ENCODE results near the gene HAUS3.

- TF ChIP-seq, protein P1, sequence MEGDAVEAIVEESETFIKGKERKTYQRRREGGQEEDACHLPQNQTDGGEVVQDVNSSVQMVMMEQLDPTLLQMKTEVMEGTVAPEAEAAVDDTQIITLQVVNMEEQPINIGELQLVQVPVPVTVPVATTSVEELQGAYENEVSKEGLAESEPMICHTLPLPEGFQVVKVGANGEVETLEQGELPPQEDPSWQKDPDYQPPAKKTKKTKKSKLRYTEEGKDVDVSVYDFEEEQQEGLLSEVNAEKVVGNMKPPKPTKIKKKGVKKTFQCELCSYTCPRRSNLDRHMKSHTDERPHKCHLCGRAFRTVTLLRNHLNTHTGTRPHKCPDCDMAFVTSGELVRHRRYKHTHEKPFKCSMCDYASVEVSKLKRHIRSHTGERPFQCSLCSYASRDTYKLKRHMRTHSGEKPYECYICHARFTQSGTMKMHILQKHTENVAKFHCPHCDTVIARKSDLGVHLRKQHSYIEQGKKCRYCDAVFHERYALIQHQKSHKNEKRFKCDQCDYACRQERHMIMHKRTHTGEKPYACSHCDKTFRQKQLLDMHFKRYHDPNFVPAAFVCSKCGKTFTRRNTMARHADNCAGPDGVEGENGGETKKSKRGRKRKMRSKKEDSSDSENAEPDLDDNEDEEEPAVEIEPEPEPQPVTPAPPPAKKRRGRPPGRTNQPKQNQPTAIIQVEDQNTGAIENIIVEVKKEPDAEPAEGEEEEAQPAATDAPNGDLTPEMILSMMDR (IDR thresholded peaks at IDR 0.05), result no peak
- no peak for TF ChIP-seq POLR2AphosphoS5 (IDR thresholded peaks at IDR 0.05)
Measured at GRCh38 chr4:2219233-2219760, 22.6 kb downstream of the HAUS3 start.
